ENCODE measurements around the gene MRPS21.
A peak's percentile ranks its signal among the peaks of the same experiment; 100 is the strongest.

MRPS21 gene

DNA sequence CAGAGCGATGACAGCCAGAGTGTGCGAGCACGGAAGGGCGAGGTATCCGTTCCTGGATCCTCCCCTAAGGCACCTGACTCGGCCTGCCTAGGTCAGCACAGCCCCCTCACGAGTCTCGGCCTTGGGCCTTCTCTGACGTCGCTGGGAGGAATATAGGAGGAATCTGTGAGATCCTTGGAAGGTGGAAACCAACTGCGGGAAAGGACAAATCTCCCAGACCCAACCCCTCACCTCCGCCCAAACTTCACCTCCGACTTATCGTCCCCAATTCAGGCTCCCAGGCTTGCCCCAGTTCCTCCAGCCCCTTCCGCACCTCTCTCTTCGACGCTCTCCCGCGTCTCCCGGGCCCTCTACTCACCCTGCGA is 25.3 kb upstream of the MRPS21 start:
- Histone ChIP-seq H3K4me3 (ENCODE audit: low read length) (peak overlapping the region; percentile 83), H2AFZ (ENCODE audit: low read depth, low read length) (no peak overlapping the region), H3K36me3 (ENCODE audit: insufficient read depth, low read length) (peaks cover 34% of the 10 kb centered on the region), H3K27me3 (ENCODE audit: insufficient read depth, low read length) (no peaks in the 10 kb centered on the region), H3K9me3 (ENCODE audit: low read length) (no peaks in the 10 kb centered on the region), H3K4me1 (ENCODE audit: insufficient read depth, low read length) (peaks cover 21% of the 10 kb centered on the region)

DNA sequence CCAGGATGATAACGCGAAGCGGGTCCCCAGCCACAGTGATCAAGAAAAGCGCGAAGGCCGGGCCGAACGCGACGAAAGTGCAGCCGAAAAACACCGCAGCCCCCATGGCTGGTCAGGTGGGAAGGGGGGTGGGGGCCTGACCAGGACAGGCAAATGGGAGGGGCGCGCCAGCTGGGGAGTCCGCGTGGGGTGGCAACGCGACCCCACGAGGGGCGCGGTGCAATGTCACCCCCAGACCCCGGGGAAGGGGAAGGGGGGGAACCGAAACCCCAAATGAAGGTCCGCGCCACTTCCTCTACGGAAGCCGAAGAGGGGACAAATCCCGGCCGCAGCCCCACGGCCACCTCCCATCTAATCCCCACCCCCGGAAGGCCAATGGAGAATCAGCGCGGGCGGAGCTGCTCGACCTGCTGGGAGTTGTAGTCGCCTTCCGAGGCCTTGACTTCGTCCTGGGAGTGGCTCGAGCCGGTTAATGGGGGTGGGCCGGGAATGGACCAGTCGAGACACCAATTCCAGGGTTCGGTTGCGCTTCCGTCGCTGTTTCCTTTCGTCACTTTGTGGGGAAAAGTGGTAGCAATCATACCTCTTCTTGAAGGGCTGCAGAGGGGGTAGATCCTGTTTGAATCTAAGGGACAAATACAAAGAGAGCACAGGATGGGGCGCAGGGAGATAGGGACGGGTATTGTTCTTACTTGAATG is 24.8 kb upstream of the MRPS21 start, which contains the start of gene APH1A:
TSS of gene APH1A (minus strand) at position 312 of the 699 bp plus-strand sequence. CDS start at position 106, 206 bp downstream.
- no peaks in the 10 kb centered on the region for H3K27me3 ChIP-seq (ENCODE audit: insufficient read depth, low read length)
- peaks cover 34% of the 10 kb centered on the region for H3K36me3 ChIP-seq (ENCODE audit: insufficient read depth, low read length)
- peak within 1 kb of the TSS; percentile 83 for H3K4me3 ChIP-seq (ENCODE audit: low read length)
- H3K9me3 ChIP-seq (ENCODE audit: low read length), result no peaks in the 10 kb centered on the region
- H3K4me1 ChIP-seq (ENCODE audit: insufficient read depth, low read length), result peaks cover 27% of the 10 kb centered on the region
- peak within 1 kb of the TSS; percentile 35 for H2AFZ ChIP-seq (ENCODE audit: low read depth, low read length)

DNA sequence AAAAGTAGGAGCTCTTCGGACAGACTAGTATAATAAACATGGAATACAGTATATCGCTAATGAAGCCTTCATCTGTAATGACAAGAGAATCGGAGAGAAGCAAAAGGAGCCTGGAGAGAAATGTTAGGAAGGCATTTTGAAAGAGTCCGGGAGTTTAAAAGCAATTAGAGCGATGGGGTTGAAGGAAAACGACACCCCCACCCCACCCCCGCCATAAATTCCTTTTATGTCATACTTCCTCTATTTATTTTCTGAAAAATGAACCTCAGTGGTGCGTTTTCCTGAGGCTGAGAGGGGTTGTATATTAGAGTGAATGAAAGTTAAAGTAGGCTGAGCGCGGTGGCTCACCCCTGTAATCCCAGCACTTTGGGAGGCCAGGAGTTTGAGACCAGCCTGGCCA is 24.2 kb upstream of the MRPS21 start:
- H3K4me1 ChIP-seq (ENCODE audit: insufficient read depth, low read length), result peaks cover 29% of the 10 kb centered on the region
- peak overlapping the region; percentile 83 for H3K4me3 ChIP-seq (ENCODE audit: low read length)
- no peaks in the 10 kb centered on the region for H3K27me3 ChIP-seq (ENCODE audit: insufficient read depth, low read length)
- no peaks in the 10 kb centered on the region for H3K9me3 ChIP-seq (ENCODE audit: low read length)
- H3K36me3 ChIP-seq (ENCODE audit: insufficient read depth, low read length), result peaks cover 32% of the 10 kb centered on the region
- peak overlapping the region; percentile 35 for H2AFZ ChIP-seq (ENCODE audit: low read depth, low read length)

DNA sequence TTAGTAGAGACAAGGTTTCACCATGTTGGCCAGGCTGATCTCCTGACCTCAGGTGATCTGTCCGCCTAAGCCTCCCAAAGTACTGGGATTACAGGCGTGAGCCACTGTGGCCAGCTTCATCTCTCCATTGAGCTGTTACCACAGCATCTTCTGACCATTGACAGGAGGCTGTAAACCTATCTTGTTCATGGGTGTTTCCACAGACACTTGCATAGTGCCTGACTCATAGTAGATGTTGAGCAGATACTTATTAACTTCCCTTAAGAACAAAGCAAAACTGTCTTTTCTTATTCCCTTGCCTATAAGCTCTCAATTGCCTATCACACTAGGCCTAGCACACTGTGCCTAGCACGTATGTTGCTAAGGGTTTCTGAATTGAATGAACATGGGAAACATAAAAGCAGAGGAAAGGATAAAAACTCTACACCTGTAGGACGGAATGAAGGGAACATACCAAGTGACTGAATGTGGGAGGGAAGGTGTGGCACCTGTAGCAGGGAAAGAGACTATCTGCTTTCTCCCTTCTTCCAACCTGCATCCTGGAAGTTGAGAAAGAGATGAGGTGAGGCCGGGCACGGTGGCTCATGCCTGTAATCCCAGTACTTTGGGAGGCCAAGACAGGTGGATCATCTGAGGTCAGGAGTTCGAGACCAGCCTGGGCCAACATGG is 22.2 kb upstream of the MRPS21 start:
- H2AFZ ChIP-seq (ENCODE audit: low read depth, low read length), result no peak overlapping the region
- no peaks in the 10 kb centered on the region for H3K9me3 ChIP-seq (ENCODE audit: low read length)
- H3K27me3 ChIP-seq (ENCODE audit: insufficient read depth, low read length), result no peaks in the 10 kb centered on the region
- no peak overlapping the region for H3K4me3 ChIP-seq (ENCODE audit: low read length)
- H3K4me1 ChIP-seq (ENCODE audit: insufficient read depth, low read length), result peaks cover 29% of the 10 kb centered on the region
- peaks cover 16% of the 10 kb centered on the region for H3K36me3 ChIP-seq (ENCODE audit: insufficient read depth, low read length)

DNA sequence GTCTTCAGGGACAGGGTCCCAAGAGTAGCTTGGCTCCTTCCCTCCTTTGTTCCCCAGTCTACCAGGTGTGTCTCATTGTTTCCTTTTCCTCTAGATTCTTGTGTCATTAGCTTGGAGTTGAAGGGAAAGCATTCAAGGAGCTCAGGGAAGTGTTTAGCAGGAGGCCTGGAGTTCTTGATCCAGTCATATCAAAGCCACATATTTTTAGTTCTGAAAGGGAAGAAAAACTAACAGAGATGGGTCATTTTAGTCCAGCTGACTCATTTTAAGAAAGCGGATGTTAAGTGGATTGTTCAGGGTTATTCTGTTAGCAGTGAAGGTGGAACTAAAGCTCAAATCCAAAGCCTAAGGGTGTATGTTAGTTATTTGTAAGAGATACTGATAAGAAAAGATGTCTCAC is 20.4 kb upstream of the MRPS21 start:
- peak overlapping the region; percentile 65 for H3K4me3 ChIP-seq (ENCODE audit: low read length)
- no peaks in the 10 kb centered on the region for H3K27me3 ChIP-seq (ENCODE audit: insufficient read depth, low read length)
- H3K4me1 ChIP-seq (ENCODE audit: insufficient read depth, low read length), result peaks cover 18% of the 10 kb centered on the region
- no peak overlapping the region for H2AFZ ChIP-seq (ENCODE audit: low read depth, low read length)
- H3K9me3 ChIP-seq (ENCODE audit: low read length), result no peaks in the 10 kb centered on the region
- peaks cover 13% of the 10 kb centered on the region for H3K36me3 ChIP-seq (ENCODE audit: insufficient read depth, low read length)

DNA sequence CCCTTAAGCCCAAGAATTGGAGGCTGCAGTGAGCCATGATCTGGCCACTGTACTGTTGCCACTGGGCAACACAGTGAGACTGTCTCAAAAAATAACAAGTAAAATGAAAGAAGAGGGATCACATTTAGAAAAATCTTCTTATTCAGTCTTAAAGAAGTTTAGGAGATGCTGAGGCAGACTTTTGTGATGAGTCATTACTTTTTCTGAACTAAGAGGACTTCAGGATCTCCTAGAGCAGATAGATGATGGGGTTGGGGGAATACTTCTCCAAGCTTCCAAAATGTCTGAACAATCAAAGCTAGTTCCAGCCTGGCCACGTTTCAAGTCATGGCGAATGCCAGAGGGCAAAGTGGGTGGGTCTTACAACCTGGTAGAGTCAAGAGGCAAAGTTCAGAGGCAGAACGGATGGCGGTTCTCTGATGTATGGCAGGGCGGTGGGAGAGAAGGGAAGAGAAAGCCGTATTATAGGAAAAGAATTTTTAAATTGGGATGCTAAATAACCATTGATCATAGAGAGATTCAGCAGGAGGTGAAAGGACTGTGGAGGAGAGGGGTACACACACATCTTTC is 13.4 kb upstream of the MRPS21 start:
- H3K27me3 ChIP-seq (ENCODE audit: insufficient read depth, low read length), result no peaks in the 10 kb centered on the region
- no peak overlapping the region for H3K4me3 ChIP-seq (ENCODE audit: low read length)
- no peak overlapping the region for H2AFZ ChIP-seq (ENCODE audit: low read depth, low read length)
- H3K4me1 ChIP-seq (ENCODE audit: insufficient read depth, low read length), result no peaks in the 10 kb centered on the region
- no peaks in the 10 kb centered on the region for H3K9me3 ChIP-seq (ENCODE audit: low read length)
- H3K36me3 ChIP-seq (ENCODE audit: insufficient read depth, low read length), result peaks cover 27% of the 10 kb centered on the region

DNA sequence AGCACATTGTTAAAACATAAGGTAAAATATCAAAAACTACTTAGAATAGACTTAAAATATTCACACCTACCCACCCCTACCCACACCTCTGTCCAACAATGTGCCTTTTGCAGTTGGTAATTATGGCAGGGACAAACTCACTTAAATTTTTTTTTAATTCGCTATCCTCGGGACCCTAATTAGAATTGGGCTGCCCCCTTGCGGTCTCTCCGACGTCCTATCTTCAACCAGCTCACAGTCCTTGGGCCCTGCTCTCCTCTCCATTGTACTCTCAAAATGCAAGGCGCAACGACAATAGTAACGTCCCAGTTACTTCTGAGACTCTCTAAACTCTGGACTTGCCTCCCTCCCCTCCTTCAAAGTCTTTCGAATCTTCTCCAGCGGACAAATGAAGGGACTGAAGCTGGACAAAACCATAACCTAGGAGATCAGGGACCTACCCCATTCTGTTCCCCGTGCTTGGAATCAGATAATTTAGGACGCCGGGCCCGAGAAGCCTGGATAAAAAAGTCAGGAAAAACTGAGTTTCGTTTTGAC is 12.4 kb upstream of the MRPS21 start:
- no peaks in the 10 kb centered on the region for H3K4me1 ChIP-seq (ENCODE audit: insufficient read depth, low read length)

DNA sequence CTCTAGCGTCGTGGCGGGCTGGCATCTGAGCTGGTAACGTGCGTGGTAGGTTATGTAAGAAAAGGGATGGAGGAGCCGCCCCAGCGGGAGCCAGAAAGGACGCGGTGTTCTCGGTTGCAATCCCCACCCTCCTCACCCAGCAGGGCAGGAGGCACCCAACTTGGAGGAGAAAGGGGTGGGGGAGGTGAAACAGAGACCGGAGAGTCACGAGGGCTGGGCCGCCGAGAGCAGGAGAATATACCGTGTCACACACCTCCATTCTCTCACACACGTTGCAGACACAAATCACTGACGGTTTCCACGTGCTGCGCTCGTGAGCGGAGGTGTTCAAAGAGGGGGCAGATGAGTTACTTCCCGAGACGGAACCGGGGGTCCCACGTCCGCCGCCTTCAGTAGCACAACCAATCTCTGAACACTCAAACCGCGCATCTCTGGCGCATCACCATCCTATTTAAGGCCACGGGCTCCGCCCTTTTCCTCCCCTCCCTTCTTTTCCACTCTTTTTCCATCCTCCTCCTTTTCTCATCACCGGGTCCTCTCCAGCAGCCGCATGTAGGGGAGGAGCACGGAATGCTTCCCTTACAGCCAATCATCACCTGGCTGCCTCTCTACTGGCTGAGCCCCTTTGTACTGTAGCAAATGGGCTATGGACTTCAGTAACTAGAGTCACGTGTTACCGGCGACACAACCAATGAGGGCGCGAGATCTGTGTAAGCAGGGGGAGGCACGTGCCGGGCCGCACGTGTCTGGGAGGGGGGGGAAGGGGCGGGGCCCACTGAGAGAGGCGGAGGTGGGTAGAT is 11.7 kb upstream of the MRPS21 start, which contains the start of gene CIART:
TSS of gene CIART (plus strand) at position 797 of the 800 bp plus-strand sequence. CDS start 714 bp downstream, outside the sequence.
- H3K9me3 ChIP-seq (ENCODE audit: low read length), result no peaks in the 10 kb centered on the region
- no peaks in the 10 kb centered on the region for H3K4me1 ChIP-seq (ENCODE audit: insufficient read depth, low read length)
- peaks cover 21% of the 10 kb centered on the region for H3K36me3 ChIP-seq (ENCODE audit: insufficient read depth, low read length)
- H2AFZ ChIP-seq (ENCODE audit: low read depth, low read length), result no peak within 1 kb of the TSS
- no peaks in the 10 kb centered on the region for H3K27me3 ChIP-seq (ENCODE audit: insufficient read depth, low read length)
- H3K4me3 ChIP-seq (ENCODE audit: low read length), result peak within 1 kb of the TSS; percentile 54

More for the DNA sequence above, 12.4 kb upstream of the MRPS21 start:
- no peaks in the 10 kb centered on the region for H3K27me3 ChIP-seq (ENCODE audit: insufficient read depth, low read length)
- peak overlapping the region; percentile 27 for H3K4me3 ChIP-seq (ENCODE audit: low read length)
- no peaks in the 10 kb centered on the region for H3K9me3 ChIP-seq (ENCODE audit: low read length)
- H2AFZ ChIP-seq (ENCODE audit: low read depth, low read length), result no peak overlapping the region
- H3K36me3 ChIP-seq (ENCODE audit: insufficient read depth, low read length), result peaks cover 26% of the 10 kb centered on the region

DNA sequence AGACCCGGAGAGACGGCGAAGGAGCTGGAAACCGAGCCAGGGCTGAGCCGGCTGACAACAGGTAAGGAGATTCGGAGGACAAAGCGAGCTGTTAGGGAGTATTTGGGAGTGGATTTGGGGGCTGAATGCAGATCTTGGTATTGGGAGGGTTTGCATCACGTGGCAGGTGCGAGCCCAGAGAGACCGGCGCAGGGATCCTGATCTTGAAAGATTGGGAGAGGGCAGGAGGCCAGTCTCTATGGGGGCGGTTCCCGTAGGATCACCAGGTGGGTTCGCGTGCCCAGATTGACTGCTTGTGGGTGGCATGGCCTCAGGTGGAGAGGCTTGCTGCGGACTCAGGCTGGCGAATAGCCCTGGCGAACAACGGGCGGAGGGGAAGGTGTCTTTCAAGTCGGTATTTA is 11.1 kb upstream of the MRPS21 start:
- Histone ChIP-seq H3K4me1 (ENCODE audit: insufficient read depth, low read length) (no peaks in the 10 kb centered on the region), H3K4me3 (ENCODE audit: low read length) (peak overlapping the region; percentile 54), H2AFZ (ENCODE audit: low read depth, low read length) (no peak overlapping the region), H3K27me3 (ENCODE audit: insufficient read depth, low read length) (no peaks in the 10 kb centered on the region), H3K9me3 (ENCODE audit: low read length) (no peaks in the 10 kb centered on the region), H3K36me3 (ENCODE audit: insufficient read depth, low read length) (peaks cover 20% of the 10 kb centered on the region)

DNA sequence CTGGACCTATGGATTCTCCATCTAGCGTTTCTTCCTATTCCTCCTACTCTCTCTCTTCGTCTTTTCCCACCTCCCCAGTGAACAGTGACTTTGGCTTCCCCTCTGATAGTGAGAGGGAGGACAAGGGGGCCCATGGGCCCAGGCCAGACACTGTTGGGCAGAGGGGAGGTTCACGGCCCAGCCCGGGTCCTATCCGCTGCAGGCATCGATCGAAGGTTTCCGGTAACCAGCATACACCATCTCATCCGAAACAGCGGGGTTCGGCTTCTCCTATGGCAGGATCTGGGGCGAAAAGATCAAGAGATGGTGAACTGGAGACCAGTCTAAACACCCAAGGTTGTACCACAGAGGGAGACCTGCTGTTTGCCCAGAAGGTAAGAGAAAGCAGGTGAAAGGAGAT is 10.4 kb upstream of the MRPS21 start:
- Histone ChIP-seq H3K36me3 (ENCODE audit: insufficient read depth, low read length) (peaks cover 15% of the 10 kb centered on the region), H3K27me3 (ENCODE audit: insufficient read depth, low read length) (no peaks in the 10 kb centered on the region), H2AFZ (ENCODE audit: low read depth, low read length) (no peak overlapping the region), H3K4me1 (ENCODE audit: insufficient read depth, low read length) (no peaks in the 10 kb centered on the region), H3K4me3 (ENCODE audit: low read length) (peak overlapping the region; percentile 54), H3K9me3 (ENCODE audit: low read length) (no peaks in the 10 kb centered on the region)

DNA sequence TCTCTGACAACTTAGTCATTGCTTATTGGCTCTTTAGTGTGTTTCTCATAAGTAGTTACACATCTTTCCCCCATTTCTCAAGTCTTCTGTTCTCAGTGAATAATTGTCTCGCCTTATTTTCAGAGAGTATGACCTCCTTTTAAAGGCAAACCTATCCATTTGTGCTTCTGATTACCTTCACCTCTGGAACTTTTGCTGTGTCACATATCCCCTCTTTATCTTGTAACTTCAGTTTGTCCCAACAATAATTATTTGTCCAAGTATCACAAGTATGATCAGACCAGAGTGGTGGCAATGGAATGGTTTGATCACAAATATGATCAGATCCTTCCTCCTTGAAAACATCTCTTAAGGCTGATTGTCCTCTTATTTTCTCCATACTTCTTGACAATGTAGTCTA is 5.3 kb upstream of the MRPS21 start:
- Histone ChIP-seq H3K36me3 (ENCODE audit: insufficient read depth, low read length) (no peaks in the 10 kb centered on the region), H3K4me3 (ENCODE audit: low read length) (no peak overlapping the region), H3K27me3 (ENCODE audit: insufficient read depth, low read length) (no peaks in the 10 kb centered on the region)

DNA sequence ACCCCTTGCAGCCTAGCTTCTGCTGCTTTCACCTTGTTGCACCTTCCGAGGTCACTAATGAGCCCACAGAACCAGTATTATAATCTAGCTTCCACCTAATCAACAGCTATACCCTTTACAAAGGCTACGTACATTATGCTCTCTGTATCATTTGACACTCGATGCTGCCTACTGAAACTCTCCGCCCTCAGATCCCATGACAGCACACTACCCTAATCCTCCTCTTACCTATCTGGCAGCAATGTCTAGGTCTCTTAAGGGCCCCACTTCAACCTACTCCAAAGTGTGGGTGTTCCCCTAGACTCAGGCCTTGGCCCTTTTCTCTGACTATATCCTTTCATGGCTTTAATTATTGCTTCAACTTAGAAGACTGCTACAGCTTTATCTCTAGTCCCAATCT is 4.8 kb upstream of the MRPS21 start:
- H3K36me3 ChIP-seq (ENCODE audit: insufficient read depth, low read length), result no peaks in the 10 kb centered on the region
- no peaks in the 10 kb centered on the region for H3K27me3 ChIP-seq (ENCODE audit: insufficient read depth, low read length)
- no peak overlapping the region for H2AFZ ChIP-seq (ENCODE audit: low read depth, low read length)
- no peaks in the 10 kb centered on the region for H3K9me3 ChIP-seq (ENCODE audit: low read length)
- no peak overlapping the region for H3K4me3 ChIP-seq (ENCODE audit: low read length)
- peaks cover 8% of the 10 kb centered on the region for H3K4me1 ChIP-seq (ENCODE audit: insufficient read depth, low read length)

More for the DNA sequence above, 5.3 kb upstream of the MRPS21 start:
- Histone ChIP-seq H3K9me3 (ENCODE audit: low read length) (no peaks in the 10 kb centered on the region), H2AFZ (ENCODE audit: low read depth, low read length) (no peak overlapping the region), H3K4me1 (ENCODE audit: insufficient read depth, low read length) (peaks cover 6% of the 10 kb centered on the region)

Data from neuron (in vitro differentiated cells).